Activated gamma-delta T cell treated with anti-CD3 and anti-CD28 coated beads, Interleukin-2, amount 50 U/mL, for 16 hours (primary cell): ENCODE data around the gene PRKAR1B.

Experiments
- DNase-seq: peaks from one replicate; pipeline ENCODE4 v3.0.0-alpha.2; 2020; ENCODE audit warnings: low read depth

PRKAR1B gene

DNA sequence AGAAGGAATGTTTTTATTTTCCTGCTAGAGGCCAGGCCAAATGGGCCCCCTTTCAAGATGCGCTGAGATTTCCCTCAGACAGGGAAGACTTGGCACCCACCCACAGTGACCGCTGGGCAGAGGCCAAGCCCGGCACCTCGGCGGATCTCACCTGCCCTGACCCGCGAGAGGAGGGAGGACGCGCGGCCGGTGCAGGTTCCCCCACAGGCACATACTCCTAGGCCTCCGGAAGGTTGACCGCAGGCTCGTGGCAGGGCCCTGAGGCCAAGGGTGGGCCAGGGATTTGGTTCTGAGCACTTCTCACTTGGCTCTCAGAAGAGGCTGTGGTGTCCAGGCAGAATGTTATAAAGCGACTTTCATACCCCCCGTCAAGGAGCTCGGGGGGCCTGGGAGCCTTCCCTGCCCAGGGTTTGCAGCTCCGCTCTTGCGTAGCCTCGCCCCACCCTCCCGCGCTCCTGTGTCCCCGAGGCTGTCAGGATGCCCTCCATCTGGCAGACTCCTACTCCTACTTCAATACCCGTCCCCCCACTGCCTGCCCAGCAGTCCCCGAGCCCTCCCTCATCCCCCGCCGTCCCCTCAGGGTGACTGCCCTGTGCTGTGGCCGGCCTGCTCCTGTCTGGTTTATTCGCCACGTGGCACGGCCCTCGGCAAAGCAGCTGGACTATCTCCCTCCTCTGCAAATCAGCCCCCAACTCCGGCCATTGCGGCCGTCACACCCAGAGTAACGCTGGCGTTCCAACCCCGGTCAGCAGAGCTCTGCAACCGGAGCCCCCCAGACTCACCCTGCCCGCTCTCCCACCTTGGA is 156.9 kb downstream of the PRKAR1B start:
- no peak for DNase-seq

DNA sequence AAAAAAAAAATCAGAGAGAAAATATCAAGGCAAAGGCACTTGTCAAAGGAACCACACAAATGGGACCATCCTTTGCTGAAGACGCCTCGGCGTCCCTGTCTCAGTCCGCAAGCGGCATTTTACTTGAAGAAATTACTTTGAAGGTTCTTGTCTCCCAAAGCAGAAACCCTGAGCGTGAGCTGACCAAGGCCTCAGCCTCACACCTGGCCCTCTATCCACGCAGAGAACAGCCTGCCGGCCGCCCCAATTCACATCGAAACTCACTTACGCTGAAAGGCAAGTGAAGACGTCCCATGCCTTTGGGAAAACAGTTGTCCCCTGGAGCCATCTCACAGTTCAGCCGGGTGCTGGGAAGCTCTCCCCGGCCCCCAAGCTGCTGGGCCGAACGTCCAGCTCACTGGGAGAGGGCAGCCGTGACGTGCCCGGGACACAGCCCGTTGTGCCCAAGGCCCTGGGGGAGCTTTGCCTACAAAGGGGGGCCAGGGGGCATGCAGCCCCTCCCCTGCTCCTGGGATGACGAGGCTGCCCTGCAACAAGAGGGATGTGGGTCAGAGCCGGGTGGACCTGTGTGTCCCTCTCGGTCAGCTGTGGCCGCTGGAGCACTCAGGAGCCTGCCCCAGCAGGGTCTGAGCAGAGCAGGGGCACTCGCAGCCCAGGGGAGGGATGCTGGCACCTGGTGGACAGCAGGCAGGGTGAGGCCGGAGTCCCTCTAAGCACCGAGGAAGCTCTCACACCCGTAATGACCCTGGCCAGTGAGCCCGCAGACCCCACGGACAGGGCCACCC is 157.8 kb downstream of the PRKAR1B start:
- DNase-seq: no peak

DNA sequence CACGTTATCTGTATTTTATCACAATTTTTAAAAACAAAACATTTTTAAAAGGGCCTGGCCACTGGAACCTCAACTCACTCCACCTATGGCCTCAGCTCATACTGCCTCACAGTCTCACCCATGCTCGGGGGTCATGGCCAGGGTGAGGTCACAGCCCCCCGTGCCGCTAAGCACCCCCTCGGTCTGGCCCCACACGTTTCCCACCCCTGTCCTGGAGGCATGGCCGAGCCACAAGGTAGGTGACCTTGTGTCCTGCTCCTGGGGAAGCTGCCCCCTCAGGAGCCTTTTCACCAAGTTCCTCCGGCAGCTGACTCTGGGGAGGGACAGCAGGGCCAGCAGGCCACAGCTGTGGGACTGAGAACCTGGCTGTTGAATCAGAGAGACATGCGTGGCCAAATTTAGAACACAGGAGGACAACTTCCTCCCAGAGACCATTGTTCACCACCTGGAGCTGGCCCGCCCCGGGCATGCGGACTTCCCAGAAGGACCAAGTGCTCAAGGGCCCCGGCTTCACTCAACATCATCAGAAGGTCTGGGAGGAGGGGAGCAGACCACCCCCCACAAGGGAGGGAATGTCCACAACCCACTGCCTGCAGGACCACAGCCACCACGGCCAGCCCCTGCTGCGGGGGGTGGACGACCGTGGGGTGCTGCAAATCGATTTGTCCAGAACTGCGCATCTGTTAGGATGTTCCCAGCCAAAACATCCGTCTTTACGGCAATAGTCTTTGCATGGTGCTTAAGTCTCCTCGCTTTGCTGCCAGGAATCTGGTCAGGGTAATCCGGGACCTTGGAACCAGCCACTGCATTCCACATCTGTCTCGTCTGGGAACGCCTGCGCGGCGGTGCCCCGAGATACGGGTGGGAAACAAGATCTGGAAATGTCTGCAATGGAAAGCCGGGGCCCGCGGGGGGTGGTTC is 158.8 kb downstream of the PRKAR1B start:
- DNase-seq: no peak

DNA sequence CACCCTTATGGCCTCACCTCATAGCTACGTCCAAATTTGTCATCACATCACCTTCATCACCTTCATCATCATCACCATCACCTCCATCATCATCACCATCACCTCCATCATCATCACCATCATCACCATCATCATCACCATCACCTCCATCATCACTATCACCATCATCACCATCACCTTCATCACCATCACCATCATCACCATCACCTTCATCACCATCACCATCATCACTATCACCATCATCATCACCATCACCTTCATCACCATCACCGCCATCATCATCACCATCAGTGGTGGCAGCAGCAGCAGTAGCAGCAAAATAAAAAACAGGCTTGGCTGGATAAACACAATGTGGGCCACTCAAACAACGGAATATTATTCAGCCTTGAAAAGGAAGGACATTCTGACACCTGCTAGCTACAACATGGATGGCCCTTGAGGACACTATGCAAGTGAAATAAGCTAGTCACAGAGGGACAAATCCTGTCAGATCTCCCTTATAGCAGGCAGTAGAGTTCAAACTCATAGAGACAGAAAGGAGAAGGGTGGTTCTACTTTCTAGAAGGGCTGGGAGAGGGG is 159.7 kb downstream of the PRKAR1B start:
- no peak for DNase-seq

DNA sequence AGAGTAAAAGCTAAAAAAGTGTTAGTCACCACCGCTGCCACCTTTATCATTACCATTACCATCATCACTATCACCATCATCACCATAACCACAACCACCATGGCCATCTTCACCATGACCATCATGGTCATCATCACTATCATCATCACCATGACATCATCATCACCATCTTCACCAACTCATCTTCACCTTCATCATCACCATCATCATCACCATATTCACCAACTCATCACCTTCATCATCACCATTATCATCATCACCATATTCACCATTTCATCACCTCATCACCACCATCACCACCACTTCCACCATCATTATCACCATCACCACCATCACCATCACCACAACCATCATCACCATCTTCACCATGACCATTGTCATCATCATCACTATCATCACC is 161.0 kb downstream of the PRKAR1B start:
- DNase-seq: no peak

DNA sequence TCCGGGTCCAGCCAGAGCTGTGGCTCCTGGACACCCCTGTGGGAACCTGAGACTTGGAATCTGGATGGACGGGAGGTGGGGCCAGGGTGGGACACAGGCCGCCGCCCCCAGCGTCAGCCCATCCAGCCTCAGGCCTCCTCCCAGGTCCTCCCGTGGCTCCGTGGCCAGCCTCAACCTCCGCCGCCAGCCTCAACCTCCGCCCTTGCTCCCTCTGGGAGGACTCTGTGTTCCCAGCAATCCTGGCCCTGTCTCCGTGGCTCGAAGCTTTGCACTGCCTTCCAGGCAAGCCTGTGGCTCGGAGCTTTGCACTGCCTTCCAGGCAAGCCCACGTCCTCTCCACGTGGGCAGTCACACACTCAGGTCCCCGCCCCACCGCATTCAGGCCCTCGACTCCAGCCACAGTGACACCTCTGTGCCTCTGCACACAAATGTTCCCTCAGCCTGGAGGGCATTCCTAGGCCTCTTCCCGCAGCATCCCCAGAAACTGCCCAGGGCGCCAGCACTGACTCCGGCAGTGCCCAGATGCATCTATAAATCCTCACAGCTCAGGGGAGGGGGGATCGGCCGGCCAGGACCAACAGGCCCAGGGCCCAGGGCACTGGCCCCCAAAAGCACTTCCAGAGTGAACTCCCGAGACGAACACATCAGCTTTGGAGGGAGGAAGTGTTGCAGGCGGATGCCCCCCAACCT is 162.8 kb downstream of the PRKAR1B start:
- no peak for DNase-seq

DNA sequence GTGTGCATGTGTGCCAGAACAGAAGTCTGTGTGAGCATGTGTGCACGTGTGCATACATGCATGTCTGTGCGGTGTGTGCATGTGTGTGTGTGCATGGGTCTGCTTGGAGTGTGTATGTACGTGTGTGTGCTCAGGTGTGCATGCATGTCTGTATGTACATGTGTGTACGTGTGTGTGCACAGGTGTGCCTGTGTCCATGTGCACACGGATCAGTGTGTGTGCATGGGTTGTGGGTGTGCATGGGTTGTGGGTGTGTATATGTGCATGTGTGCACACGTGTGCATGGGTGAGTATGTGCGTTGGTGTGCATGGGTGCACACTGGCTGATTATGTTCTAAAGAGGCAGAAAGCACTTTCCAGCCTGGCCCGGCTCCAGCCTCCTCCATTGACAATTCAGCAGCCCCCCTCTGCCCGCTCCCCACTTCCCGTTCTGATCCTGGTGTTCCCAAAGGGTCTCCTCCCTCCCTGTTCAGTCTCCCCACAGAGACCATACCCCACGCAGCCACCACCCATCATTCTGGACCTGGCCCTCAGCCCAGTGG is 163.4 kb downstream of the PRKAR1B start:
- no peak for DNase-seq

DNA sequence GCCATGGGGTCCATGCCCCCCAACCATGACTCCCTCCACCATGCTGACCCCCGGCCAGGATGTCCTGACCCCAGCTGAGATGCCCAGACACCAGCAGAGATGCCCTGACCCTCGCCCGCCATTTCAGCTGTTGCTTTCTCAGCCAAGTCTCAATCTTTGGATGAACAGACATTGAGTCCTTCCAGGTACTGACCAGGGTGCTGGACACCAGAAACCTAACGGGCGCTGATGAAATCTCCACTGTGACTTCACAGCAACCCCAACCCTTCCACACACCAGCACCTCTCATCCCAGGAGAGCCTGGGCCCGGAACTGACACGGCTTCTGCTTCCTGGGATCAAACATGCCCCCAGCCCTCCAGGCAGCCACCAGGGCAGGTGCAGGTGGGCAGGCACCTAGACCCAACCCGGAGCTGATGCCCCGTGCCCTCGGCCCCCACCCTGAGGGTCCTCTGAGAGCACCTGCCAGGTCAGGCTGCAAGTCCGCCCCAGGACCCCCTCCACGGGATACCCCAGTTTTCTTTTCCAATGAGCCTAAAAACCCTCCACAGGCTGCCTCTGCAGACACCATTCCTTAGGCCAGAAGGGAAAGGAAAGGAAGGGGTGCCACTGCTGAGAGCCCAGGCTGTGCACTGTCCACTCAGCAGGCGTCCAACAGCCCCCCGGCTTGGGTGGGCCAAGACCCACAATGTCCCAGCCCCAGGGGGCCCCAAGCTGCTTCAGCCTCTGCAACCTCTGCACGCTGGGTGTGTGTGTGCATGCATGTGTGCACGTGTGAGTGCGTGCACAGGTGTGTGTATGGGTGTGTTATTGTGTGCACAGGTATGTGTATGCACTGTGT is 164.1 kb downstream of the PRKAR1B start:
- no peak for DNase-seq

DNA sequence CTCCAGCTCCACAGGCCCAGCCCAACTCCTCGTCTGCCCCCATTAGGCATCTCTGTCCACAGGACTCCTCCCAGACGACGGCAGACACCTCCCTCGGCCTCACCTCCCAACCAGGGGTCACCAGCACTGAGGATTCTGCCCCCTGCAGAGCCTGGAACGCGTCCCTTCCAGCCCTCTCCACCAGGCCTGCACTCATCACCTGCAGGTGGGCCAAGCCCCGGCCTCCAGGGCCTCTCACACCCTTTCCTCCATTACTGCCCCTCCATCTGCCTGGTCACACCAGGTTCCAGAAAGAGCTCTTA is 164.8 kb downstream of the PRKAR1B start:
- no peak for DNase-seq

DNA sequence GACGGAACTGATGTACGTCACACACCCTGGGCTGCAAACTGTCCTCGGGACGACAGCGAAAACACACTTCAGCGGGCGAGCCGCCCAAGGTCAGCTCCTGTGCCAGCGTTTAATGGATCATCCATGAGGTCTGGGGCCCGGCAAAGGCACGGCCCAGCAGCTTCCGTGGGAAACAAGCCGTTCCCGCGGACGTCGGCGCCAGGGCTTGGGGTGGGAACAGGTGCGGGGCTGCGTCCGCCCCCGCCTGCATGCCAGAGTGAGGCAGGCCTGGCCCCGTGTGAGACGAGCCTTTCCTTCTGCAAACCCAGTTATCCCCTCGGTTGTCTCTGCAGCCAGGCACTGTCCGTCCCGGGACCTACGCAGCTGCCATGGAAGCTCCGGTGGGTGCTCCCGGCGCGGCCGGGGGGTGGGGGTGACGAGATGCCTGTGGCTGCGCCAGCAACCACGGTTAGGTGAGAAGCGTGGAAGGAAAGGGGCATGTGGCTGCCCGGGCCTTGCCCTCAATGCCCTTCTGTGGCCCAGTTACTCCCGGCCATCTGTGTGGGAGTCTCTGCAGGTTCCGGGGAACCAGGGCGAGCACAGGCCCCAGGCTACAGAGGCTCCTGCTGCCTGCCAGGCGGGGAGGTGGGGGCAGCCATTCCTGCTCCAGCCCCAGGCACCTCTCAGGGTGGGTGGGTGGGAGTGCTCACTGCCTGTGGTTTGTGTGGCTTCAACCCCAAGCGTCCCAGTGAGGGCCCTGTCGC is 165.3 kb downstream of the PRKAR1B start:
- DNase-seq: no peak

DNA sequence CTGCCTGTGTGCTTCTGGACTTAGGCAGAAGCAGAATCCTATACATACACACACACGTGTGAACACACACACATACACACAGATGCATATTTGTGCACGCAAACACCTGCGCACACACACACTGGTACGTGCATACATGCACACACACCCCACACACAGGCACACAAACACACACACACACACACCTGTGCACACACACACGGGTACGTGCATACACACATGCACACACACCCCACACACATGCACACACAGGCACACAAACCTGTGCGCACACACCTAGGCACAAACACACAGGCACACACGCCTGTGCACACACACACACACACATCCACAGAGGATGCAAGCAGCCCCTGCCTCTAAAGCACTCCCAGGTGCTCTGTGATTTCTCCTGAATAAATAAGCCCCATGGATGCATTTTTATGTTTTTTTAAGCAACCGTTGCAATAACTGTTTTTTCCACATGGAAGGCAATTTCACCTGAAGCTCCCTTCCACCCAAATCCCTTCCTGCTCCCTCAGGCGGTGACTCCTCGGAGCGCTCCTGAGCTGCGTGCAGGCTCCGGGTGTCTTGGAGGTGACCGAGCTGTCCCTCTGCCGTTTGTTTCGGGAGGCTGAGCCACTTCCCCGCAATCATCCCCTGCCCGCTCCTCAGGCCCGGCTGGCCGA is 166.0 kb downstream of the PRKAR1B start:
- no peak for DNase-seq

DNA sequence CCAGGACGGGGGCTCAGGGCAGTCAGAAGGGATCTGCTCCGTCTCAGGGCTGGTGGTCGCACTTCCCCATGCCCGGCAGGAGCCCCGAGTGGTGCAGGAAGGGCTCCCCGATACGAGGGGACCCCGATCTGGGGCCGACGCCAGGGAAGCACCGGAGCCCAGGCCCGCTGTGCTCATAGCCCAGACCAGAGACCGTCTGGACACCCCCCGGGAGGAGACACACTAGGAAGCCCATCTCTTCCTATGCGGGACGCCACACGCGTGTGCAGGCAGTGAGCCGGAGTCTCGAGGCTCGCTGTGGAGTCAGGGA is 167.7 kb downstream of the PRKAR1B start:
- no peak for DNase-seq

DNA sequence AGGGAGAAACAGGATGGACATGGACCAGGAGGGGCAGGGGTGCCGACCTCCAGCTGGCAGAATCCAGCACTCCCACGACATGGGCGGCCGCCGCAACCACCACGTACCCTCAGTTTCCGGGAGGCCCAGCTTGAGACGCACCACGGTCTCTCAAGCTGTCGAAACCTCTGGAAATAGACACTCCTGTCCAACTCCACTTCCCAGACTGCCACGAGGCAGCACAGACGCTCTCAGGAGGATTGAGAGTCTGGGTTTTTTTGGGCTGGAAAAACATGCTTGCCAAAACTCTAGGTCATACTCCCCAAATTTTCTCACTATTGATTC is 169.6 kb downstream of the PRKAR1B start:
- no peak for DNase-seq

DNA sequence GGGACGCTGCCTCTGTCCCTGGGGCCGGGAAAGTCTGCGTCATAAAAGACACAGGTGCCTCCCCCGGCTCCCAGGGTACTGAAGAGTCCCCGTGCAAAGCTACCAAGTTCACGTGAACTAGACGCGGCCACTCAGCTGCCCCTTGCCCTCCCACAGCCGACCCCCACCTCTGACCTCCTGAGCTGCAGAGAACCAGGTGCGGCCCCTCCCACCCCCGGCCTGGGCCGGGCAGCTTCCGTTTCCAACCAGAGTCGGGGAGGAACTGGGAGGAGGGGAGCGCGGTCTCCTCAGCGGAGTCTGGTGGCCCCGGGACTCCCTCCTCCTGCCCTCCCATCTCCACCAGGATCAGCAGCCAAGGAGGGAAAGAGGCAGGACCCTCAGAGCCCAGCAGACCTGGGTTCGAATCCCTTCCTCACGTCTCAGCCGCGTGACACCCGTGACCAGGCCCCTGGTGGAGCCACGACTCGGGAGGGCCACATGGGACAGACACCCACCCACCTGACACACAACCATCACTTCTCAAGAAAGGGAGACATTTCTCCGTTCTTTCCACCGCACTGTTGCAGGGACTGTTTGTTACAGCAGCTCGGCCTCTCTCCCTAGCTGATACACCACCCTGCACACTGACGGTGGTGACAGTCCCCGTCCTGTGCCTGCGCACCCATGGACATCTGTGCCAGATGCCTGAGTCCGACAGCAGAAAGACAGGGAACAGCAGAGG is 170.1 kb downstream of the PRKAR1B start:
- DNase-seq: no peak

DNA sequence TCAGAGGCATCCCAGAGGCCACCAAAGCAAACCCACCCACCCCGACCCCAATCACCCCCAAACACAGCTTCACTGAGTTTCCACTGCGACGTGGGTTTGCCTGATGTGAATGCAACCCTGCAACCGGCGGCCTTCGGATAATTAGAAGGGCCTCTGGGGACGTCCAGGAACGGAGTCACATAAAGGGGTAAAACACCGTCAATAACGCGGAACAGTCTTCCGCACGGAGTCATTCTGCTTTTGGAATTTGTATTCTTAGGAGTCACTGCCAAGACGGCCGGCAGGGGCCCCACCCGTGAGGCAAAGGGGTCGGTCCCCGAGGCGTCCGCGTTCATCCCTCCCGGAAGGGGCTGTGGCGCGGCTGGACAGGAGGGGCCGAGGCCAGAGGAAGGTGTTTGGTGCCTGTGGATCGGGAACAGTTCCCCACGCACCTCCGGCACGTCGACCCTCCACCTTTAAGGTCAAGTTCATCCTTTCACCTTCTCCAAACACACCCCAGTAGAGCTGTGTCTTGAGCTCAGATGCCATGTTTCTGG is 170.7 kb downstream of the PRKAR1B start:
- DNase-seq: no peak

DNA sequence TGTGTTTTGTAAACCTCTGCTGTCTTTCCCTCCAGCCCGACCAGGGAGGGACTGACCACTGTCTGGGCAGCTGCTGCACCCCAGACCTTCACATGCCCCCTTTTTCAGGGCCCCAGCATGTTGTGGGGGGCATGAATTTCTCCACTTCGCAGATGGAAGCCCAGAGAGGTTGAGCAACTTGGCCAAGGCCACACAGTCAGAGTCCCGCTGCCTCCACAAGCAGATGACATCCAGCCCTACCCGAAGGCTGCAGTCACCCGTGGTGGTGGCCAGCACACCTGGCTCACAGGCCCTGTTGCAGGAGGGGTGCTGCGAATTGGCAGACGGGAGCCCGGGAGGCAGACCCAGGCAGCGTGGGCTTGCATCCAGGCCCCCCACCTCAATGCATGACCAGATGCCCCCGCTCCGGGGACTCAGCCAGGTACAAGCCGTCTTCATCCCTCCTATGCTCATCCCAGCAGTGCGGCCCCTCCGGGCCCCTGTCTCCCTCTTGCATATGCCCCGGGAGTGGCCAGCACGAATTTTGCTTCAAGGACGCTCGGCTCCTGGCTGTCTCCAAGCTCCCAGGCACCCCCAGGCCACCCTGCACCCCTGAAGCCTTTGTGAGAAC is 171.4 kb downstream of the PRKAR1B start:
- no peak for DNase-seq

DNA sequence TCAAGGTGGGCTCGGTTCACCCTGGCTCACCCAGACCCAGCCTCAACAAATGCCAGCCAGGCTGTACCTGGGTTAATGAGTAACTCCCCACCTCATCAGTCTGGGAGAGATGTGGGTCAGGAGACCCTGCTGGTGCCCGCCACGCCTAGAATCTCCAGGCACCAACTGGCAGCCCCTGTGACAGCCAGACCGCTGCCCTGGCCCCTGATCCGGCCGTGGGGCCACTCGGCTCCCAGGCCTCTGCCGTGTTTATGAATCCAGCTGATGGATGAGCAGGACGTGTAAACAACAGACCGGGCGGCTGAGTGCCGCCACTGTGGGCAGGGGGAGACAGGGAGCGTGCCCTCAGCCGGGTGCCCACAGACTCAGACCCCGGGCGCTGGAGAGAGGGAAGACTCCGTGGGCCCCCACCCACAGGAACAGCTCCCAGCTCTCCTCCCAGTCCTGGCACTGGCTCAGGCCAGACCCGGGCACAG is 173.4 kb downstream of the PRKAR1B start:
- no peak for DNase-seq
